ENCODE measurements around the gene DDAH1. TPM values are rescaled to one million over a fixed set of nuclear protein-coding genes. Genes with fewer than 3 reads are reported as not detected.

DDAH1 gene
- total and polyA plus RNA-seq, 2 donors (not counting 3 experiments of a cell fraction or from before 2014, with no cell fraction given) = 44.0 to 75.2 TPM

DNA sequence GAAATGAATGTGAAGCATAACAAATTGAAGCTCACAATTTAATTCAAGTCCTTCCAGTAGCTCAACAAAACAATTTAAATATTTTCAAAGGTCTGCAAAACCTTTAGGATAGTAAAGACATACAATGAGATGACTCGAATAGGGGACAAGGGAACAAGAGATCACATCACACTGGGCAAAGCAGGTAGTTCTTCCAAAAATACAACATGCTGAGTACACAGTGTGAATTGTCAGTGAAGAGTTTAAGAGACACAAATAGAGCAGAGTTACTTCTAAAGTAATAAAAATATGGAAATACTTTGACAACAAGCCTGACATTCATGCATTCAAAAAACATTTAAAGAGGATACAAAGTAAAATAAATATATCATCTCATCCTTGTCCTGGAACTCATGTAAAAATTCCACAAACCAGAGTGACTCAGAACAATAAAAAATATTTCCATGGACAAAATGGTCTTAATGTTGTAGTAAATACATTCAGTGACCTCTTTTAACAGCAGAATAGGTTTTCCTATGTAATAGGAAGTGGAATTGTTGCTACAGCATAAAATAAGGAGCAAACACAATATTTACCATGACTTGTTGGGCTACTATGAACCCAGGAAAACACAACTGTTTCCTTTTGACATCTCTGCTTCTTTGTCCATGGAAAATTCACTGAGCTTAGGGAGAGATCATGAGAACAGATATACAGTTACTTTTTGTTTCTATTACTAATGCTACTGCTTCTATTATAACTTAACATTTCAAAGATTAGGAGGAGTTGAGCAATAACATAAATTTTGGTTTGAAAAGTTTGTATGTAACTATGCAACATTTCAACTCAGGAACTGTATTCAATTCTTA is 104.9 kb downstream of the DDAH1 start:
- TF ChIP-seq JUN (IDR thresholded peaks at IDR 0.05; ENCODE audit: borderline replicate concordance, insufficient read depth, insufficient read length, low read depth) (peak; percentile 45), FOS (IDR thresholded peaks at IDR 0.05; ENCODE audit: borderline replicate concordance, insufficient read depth, low read length) (no peak)
- no peak overlapping the region for H2AFZ ChIP-seq (ENCODE audit: low read depth, low read length)
- no peaks in the 10 kb centered on the region for H3K27me3 ChIP-seq (ENCODE audit: control insufficient read depth in 2 of 2, insufficient read depth in 2 of 2, low read length in 2 of 2)
- peaks cover 24% of the 10 kb centered on the region for H3K79me2 ChIP-seq (ENCODE audit: control insufficient read depth, insufficient read depth, low read length)
- H3K4me3 ChIP-seq (replicated peaks in 1 of 3; ENCODE audit: insufficient read depth in 1 of 3, low read depth in 1 of 3, low read length in 3 of 3) = no peak overlapping the region
- dilution Hi-C loops (cut with MboI; ENCODE audit: extremely low pct_ligation_motif_present, low sequenced_read_pairs) (no loop called here), intact Hi-C loops (cut with micrococcal nuclease) (loop anchor here (1.0 to 5.0 kb wide), 3 partner anchors 16 to 37 kb away; no protein-coding TSS in a partner anchor)
- peaks cover 0 to 2% of the 10 kb centered on the region in 2 experiments for H3K36me3 ChIP-seq (ENCODE audit: control insufficient read depth in 2 of 2, extremely low read depth in 1 of 2, insufficient read depth in 2 of 2, low read length in 2 of 2)
- no TSS peak for BruUV-seq (replicated peaks)
- H3K27ac ChIP-seq (ENCODE audit: insufficient read depth, low read depth, low read length) = peak overlapping the region; percentile 74
- ChIA-PET POLR2A (no interaction called here), CTCF (interaction anchor here (1.2 to 1.6 kb wide), 4 partner anchors 11 to 143 kb away, joined by 3 to 11 read pairs (median 6); no protein-coding TSS in a partner anchor)
- DNase-seq (ENCODE audit: low read depth, low spot score) (peak; percentile 94), FAIRE-seq (peak; percentile 74)
- peak overlapping the region; percentile 20 for H3K4me2 ChIP-seq (ENCODE audit: insufficient read depth, low read length)
- H3K9me3 ChIP-seq (replicated peaks; ENCODE audit: control insufficient read depth, insufficient read depth, low read length) = no peaks in the 10 kb centered on the region
- no peaks in the 10 kb centered on the region for H4K20me1 ChIP-seq (replicated peaks; ENCODE audit: control insufficient read depth, extremely low read depth, insufficient read depth, low read length)
- peaks cover 24% of the 10 kb centered on the region for H3K4me1 ChIP-seq (ENCODE audit: control insufficient read depth, extremely low read depth, insufficient read depth, low read length)
- no peaks in the 10 kb centered on the region for H3K9me1 ChIP-seq (replicated peaks; ENCODE audit: control insufficient read depth, extremely low read depth, insufficient read depth, low read length)
- peak overlapping the region; percentile 45 for H3K9ac ChIP-seq (replicated peaks; ENCODE audit: extremely low read depth, insufficient read depth, low read length)

DNA sequence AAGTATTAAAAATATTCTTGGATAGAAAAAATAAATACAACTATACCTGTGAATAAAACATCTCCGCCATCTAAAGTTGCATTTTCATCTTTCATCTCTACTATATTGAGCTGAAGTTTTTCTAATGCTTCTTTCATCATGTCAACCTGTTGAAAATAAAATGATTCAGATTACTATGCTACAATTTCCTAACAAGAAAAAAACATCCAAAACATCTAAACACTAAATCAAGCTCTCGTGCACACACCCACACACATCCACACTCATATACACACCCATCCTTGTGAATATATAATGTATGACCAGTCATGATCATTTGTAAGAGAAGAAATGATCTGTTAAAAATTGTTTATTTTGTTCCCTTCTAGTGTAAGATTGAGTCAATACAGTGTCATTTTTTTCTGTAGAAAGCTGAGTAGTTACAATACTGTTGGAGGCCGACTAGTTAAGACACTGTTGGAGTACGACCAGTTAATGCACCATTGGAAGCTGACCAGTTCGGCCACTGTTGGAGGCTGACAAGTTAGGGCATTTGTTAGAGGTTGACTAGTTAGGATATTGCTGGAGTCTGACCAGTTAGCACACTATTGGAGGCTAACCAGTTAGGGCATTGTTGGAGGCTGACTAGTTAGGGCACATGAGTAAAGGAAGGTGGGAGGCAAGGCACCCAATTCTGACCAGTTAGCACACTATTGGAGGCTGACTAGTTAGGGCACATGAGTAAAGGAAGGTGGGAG is 106.1 kb downstream of the DDAH1 start:
- no peak for TF ChIP-seq POLR2AphosphoS5 (IDR thresholded peaks at IDR 0.05; ENCODE audit: insufficient read depth, low read depth, low read length)
- TF ChIP-seq POLR2A (IDR thresholded peaks at IDR 0.05; ENCODE audit: low read depth, low read length) = no peak
- TF ChIP-seq FOS (IDR thresholded peaks at IDR 0.05; ENCODE audit: borderline replicate concordance, insufficient read depth, low read length) = no peak
- dilution Hi-C loops (cut with MboI; ENCODE audit: extremely low pct_ligation_motif_present, low sequenced_read_pairs) = no loop called here
- no peaks in the 10 kb centered on the region for H3K9me3 ChIP-seq (replicated peaks; ENCODE audit: control insufficient read depth, insufficient read depth, low read length)
- H3K27ac ChIP-seq (ENCODE audit: insufficient read depth, low read depth, low read length) = no peak overlapping the region
- no peaks in the 10 kb centered on the region for H3K27me3 ChIP-seq (ENCODE audit: control insufficient read depth in 2 of 2, insufficient read depth in 2 of 2, low read length in 2 of 2)
- DNase-seq (ENCODE audit: low read depth, low spot score) = no peak
- no peaks in the 10 kb centered on the region for H4K20me1 ChIP-seq (replicated peaks; ENCODE audit: control insufficient read depth, extremely low read depth, insufficient read depth, low read length)
- peaks cover 21% of the 10 kb centered on the region for H3K79me2 ChIP-seq (ENCODE audit: control insufficient read depth, insufficient read depth, low read length)
- ChIA-PET POLR2A (no interaction called here), CTCF (interaction anchor here (1.6 kb wide), 1 partner anchor 15 kb away, joined by 11 read pairs; no protein-coding TSS in a partner anchor)
- no peak for FAIRE-seq
- H3K4me3 ChIP-seq (replicated peaks in 1 of 3; ENCODE audit: insufficient read depth in 1 of 3, low read depth in 1 of 3, low read length in 3 of 3) = no peak overlapping the region
- peaks cover 0 to 2% of the 10 kb centered on the region in 2 experiments for H3K36me3 ChIP-seq (ENCODE audit: control insufficient read depth in 2 of 2, extremely low read depth in 1 of 2, insufficient read depth in 2 of 2, low read length in 2 of 2)
- H3K4me1 ChIP-seq (ENCODE audit: control insufficient read depth, extremely low read depth, insufficient read depth, low read length) = peaks cover 24% of the 10 kb centered on the region
- H2AFZ ChIP-seq (ENCODE audit: low read depth, low read length) = no peak overlapping the region
- BruUV-seq (replicated peaks) = no TSS peak
- H3K9me1 ChIP-seq (replicated peaks; ENCODE audit: control insufficient read depth, extremely low read depth, insufficient read depth, low read length) = no peaks in the 10 kb centered on the region
- intact Hi-C loops (cut with micrococcal nuclease) = no loop called here
- no peak overlapping the region for H3K9ac ChIP-seq (replicated peaks; ENCODE audit: extremely low read depth, insufficient read depth, low read length)
- no peak overlapping the region for H3K4me2 ChIP-seq (ENCODE audit: insufficient read depth, low read length)
